CD4-positive, alpha-beta memory T cell (primary cell): Measurements from ENCODE around the gene CCDC141. TPM values are rescaled to one million over a fixed set of nuclear protein-coding genes. Genes with fewer than 3 reads are reported as not detected.

Experiments used
- CTCF ChIA-PET: fragments of 350-600 bp; sonication (Branson Sonifier 250); formaldehyde crosslinking; loops from one replicate; lab custom pipeline; 2021; ENCODE audit warnings: inconsistent platforms; ENCODE audit not compliant: partially characterized antibody; lab: Charles Lee
- POLR2A ChIA-PET: fragments of 350-600 bp; sonication (Branson Sonifier 250); formaldehyde crosslinking; loops from one replicate; lab custom pipeline; 2021; ENCODE audit not compliant: partially characterized antibody; lab: Charles Lee
- DNase-seq, 5 donors: peaks; one replicate each; pipeline versions ENCODE4 v3.0.0 to v3.0.0-alpha.2; 2020 to 2022; ENCODE audit warnings: mixed read lengths in 1 of 5
- H3K27ac ChIP-seq: one replicate; pipeline ENCODE4 v1.7.0; 2013; ENCODE audit warnings: low read depth, low read length
- H3K27me3 ChIP-seq: 2 replicates; pipeline ENCODE4 v1.7.0; 2013; ENCODE audit warnings: mild to moderate bottlenecking, low read length, moderate library complexity; ENCODE audit not compliant: insufficient read depth
- H3K36me3 ChIP-seq: 2 replicates; pipeline ENCODE4 v1.7.0; 2013; ENCODE audit warnings: mild to moderate bottlenecking, low read length, moderate library complexity; ENCODE audit not compliant: insufficient read depth
- H3K4me1 ChIP-seq: 2 replicates; pipeline ENCODE4 v1.7.0; 2013; ENCODE audit warnings: mild to moderate bottlenecking, low read length, moderate library complexity; ENCODE audit not compliant: insufficient read depth
- H3K4me3 ChIP-seq, 2 donors: one replicate each; pipeline ENCODE4 v1.7.0; 2013; ENCODE audit warnings: low read length in 2 of 2, mild to moderate bottlenecking in 1 of 2
- H3K9me3 ChIP-seq, 2 donors: one replicate each; pipeline ENCODE4 v1.7.0; 2013; ENCODE audit warnings: low read length in 2 of 2, control low read depth in 1 of 2; ENCODE audit not compliant: control insufficient read depth in 1 of 2
- H3K27ac Mint-ChIP-seq, 7 donors: one replicate each; pipeline ENCODE4 v1.8.0; 2020 to 2021; ENCODE audit warnings: mixed read lengths in 7 of 7, mild to moderate bottlenecking in 6 of 7, inconsistent platforms in 3 of 7, moderate library complexity in 3 of 7
- H3K27me3 Mint-ChIP-seq, 2 donors: one replicate each; pipeline ENCODE4 v1.8.0; 2020 to 2021; ENCODE audit warnings: mixed read lengths in 2 of 2
- H3K36me3 Mint-ChIP-seq, 2 donors: one replicate each; pipeline ENCODE4 v1.8.0; 2020 to 2021; ENCODE audit warnings: mixed read lengths in 2 of 2, inconsistent platforms in 1 of 2, mild to moderate bottlenecking in 1 of 2
- H3K4me1 Mint-ChIP-seq, 4 donors: one replicate each; pipeline ENCODE4 v1.8.0; 2020 to 2021; ENCODE audit warnings: mixed read lengths in 4 of 4, mild to moderate bottlenecking in 1 of 4
- H3K4me3 Mint-ChIP-seq, 8 donors: one replicate each; pipeline ENCODE4 v1.8.0; 2020 to 2021; ENCODE audit warnings: mixed read lengths in 8 of 8, mild to moderate bottlenecking in 7 of 8, moderate library complexity in 6 of 8, inconsistent platforms in 3 of 8
- H3K9me3 Mint-ChIP-seq, 8 donors: one replicate each; pipeline ENCODE4 v1.8.0; 2020 to 2021; ENCODE audit warnings: mixed read lengths in 8 of 8, mild to moderate bottlenecking in 5 of 8, inconsistent platforms in 3 of 8, moderate library complexity in 1 of 8
- intact Hi-C: fragments of 100-400 bp; cut with micrococcal nuclease; formaldehyde crosslinking; loops from one replicate; pipeline ENCODE4 v1.15.1; 2023
- polyA plus RNA-seq, 2 donors: library from polyadenylated mRNA; unstranded; fragments of 300-500 nt; fragmentation: Illumina TruSeq; gene quantifications; one replicate each; pipeline ENCODE4 v1.2.3, GENCODE V29; 2021
- total RNA-seq, 2 experiments: library from RNA; stranded (reverse); gene quantifications; one replicate each; pipeline ENCODE4 v1.2.3, GENCODE V29; 2021

The CCDC141 gene
- total and polyA plus RNA-seq, 4 experiments from 2014 or later, result 0.73 to 8.2 (median 5.3) TPM

GRCh38 chr2:178807227-178808008 lies 242.5 kb downstream of the CCDC141 start, which contains the start of gene TTN:
TSS of gene TTN (minus strand) at chr2:178807423. CDS start at chr2:178804642, 2,781 bp downstream.
- peaks cover 0 to 2% (median 0%) of the 10 kb centered on the region in 4 donors for H3K4me1 Mint-ChIP-seq
- no peaks in the 10 kb centered on the region for H3K36me3 Mint-ChIP-seq
- no peak within 1 kb of the TSS for H3K4me3 Mint-ChIP-seq
- peaks cover 0 to 3% (median 0%) of the 10 kb centered on the region in 8 donors for H3K9me3 Mint-ChIP-seq
- H3K27ac ChIP-seq, result no peak within 1 kb of the TSS
- no peak within 1 kb of the TSS for H3K27ac Mint-ChIP-seq
- H3K36me3 ChIP-seq, result no peaks in the 10 kb centered on the region
- H3K9me3 ChIP-seq, result no peaks in the 10 kb centered on the region
- no peak for DNase-seq
- POLR2A ChIA-PET, result interaction anchor here (1.0 kb wide), 1 partner anchor 7 kb away, joined by 3 read pairs; no protein-coding TSS in a partner anchor
- intact Hi-C loops, result no loop called here
- no peaks in the 10 kb centered on the region for H3K27me3 ChIP-seq
- no peak within 1 kb of the TSS for H3K4me3 ChIP-seq
- no peaks in the 10 kb centered on the region for H3K27me3 Mint-ChIP-seq
- no peaks in the 10 kb centered on the region for H3K4me1 ChIP-seq
- CTCF ChIA-PET, result no interaction called here

DNA sequence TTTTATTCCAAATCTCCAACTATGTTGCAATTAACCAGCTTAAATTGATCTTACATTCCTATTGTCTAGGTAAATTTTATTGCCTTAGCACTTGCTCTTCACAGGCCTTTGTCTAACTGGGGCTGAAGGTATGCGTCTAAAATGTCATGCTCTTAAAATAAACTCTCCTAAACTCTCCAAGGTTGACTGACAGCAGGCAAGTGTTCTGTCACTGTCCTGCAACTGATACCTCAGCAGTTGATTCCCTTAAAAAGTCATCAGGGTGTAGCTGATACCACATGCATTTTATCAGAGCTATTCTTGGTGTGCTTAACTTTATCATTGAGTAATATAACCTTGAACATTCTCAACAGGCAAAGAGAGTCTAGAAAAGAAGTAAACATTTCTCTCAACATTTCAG lies 243.4 kb downstream of the CCDC141 start:
- no peak overlapping the region for H3K4me3 Mint-ChIP-seq
- H3K9me3 ChIP-seq, result no peaks in the 10 kb centered on the region
- no peaks in the 10 kb centered on the region for H3K27me3 Mint-ChIP-seq
- no peaks in the 10 kb centered on the region for H3K36me3 ChIP-seq
- ChIA-PET POLR2A (interaction anchor here (1.0 kb wide), 1 partner anchor 8 kb away, joined by 3 read pairs; no protein-coding TSS in a partner anchor), CTCF (interaction anchor here (1.6 kb wide), 1 partner anchor 11 kb away, joined by 3 read pairs; no protein-coding TSS in a partner anchor)
- intact Hi-C loops, result no loop called here
- H3K27ac ChIP-seq, result no peak overlapping the region
- H3K9me3 Mint-ChIP-seq, result peaks cover 0 to 3% (median 0%) of the 10 kb centered on the region in 8 donors
- peaks cover 0 to 2% (median 0%) of the 10 kb centered on the region in 4 donors for H3K4me1 Mint-ChIP-seq
- no peaks in the 10 kb centered on the region for H3K4me1 ChIP-seq
- no peak overlapping the region for H3K27ac Mint-ChIP-seq
- no peak overlapping the region for H3K4me3 ChIP-seq
- no peak for DNase-seq
- no peaks in the 10 kb centered on the region for H3K27me3 ChIP-seq
- no peaks in the 10 kb centered on the region for H3K36me3 Mint-ChIP-seq

GRCh38 chr2:178805457-178805856 lies 244.5 kb downstream of the CCDC141 start:
- Histone ChIP-seq H3K4me1 (no peaks in the 10 kb centered on the region), H3K27me3 (no peaks in the 10 kb centered on the region), H3K4me3 (no peak overlapping the region), H3K9me3 (no peaks in the 10 kb centered on the region), H3K27ac (no peak overlapping the region), H3K36me3 (no peaks in the 10 kb centered on the region)
- Mint-ChIP-seq H3K27ac (no peak overlapping the region), H3K36me3 (no peaks in the 10 kb centered on the region), H3K4me3 (no peak overlapping the region), H3K27me3 (no peaks in the 10 kb centered on the region), H3K4me1 (peaks cover 0 to 2% (median 0%) of the 10 kb centered on the region in 4 donors), H3K9me3 (peaks cover 0 to 3% (median 0%) of the 10 kb centered on the region in 8 donors)
- ChIA-PET CTCF (interaction anchor here (0.7 to 1.6 kb wide), 4 partner anchors 8 to 108 kb away, joined by 3 to 4 read pairs (median 3); no protein-coding TSS in a partner anchor), POLR2A (no interaction called here)
- intact Hi-C loops, result no loop called here
- no peak for DNase-seq

DNA sequence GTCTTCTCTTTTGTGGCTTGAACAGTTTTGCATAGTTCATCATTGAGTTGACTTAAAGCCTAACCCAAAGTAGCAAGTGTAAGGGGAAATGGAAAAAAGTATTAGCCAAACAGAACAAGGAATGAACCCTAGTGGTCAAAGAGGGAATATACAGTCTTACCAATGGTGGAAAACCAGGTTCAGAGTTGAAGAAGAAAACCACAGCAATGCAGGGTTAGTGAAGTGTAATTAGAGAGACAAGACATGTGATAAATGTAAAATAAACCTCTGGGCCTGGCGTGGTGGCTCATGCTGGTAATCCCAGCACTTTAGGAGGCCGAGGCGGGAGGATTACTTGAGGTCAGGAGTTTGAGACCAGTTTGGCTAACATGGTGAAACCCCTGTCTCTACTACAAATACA lies 245.1 kb downstream of the CCDC141 start:
- Histone ChIP-seq H3K9me3 (no peaks in the 10 kb centered on the region), H3K36me3 (no peaks in the 10 kb centered on the region), H3K27ac (no peak overlapping the region), H3K4me3 (no peak overlapping the region), H3K4me1 (no peaks in the 10 kb centered on the region), H3K27me3 (no peaks in the 10 kb centered on the region)
- Mint-ChIP-seq H3K27me3 (no peaks in the 10 kb centered on the region), H3K36me3 (no peaks in the 10 kb centered on the region), H3K4me1 (peaks cover 0 to 2% (median 0%) of the 10 kb centered on the region in 4 donors), H3K27ac (no peak overlapping the region), H3K4me3 (no peak overlapping the region), H3K9me3 (peaks cover 0 to 3% (median 0%) of the 10 kb centered on the region in 8 donors)
- ChIA-PET CTCF (interaction anchor here (1.0 to 1.6 kb wide), 4 partner anchors 8 to 11 kb away, joined by 3 to 4 read pairs (median 3); no protein-coding TSS in a partner anchor), POLR2A (no interaction called here)
- intact Hi-C loops, result no loop called here
- DNase-seq, result no peak

GRCh38 chr2:178800510-178800909 lies 249.4 kb downstream of the CCDC141 start:
- no peaks in the 10 kb centered on the region for H3K27me3 ChIP-seq
- DNase-seq, result no peak
- no peaks in the 10 kb centered on the region for H3K9me3 ChIP-seq
- H3K27ac Mint-ChIP-seq, result no peak overlapping the region
- no peaks in the 10 kb centered on the region for H3K4me1 ChIP-seq
- H3K4me3 Mint-ChIP-seq, result no peak overlapping the region
- no peaks in the 10 kb centered on the region for H3K36me3 ChIP-seq
- POLR2A ChIA-PET, result no interaction called here
- peaks cover 0 to 4% of the 10 kb centered on the region in 2 donors for H3K36me3 Mint-ChIP-seq
- peaks cover 0 to 2% (median 0%) of the 10 kb centered on the region in 8 donors for H3K9me3 Mint-ChIP-seq
- no peaks in the 10 kb centered on the region for H3K27me3 Mint-ChIP-seq
- intact Hi-C loops, result no loop called here
- CTCF ChIA-PET, result interaction anchor here (1.3 to 1.7 kb wide), 2 partner anchors 12 to 25 kb away, joined by 3 to 4 read pairs; no protein-coding TSS in a partner anchor
- H3K4me3 ChIP-seq, result no peak overlapping the region
- H3K4me1 Mint-ChIP-seq, result peaks cover 0 to 2% (median 0%) of the 10 kb centered on the region in 4 donors
- H3K27ac ChIP-seq, result no peak overlapping the region

GRCh38 chr2:178799305-178799704 lies 250.6 kb downstream of the CCDC141 start:
- Histone ChIP-seq H3K36me3 (no peaks in the 10 kb centered on the region), H3K4me3 (no peak overlapping the region), H3K9me3 (no peaks in the 10 kb centered on the region), H3K27me3 (no peaks in the 10 kb centered on the region), H3K4me1 (no peaks in the 10 kb centered on the region), H3K27ac (no peak overlapping the region)
- H3K4me3 Mint-ChIP-seq, result no peak overlapping the region
- H3K4me1 Mint-ChIP-seq, result no peaks in the 10 kb centered on the region
- no peak for DNase-seq
- POLR2A ChIA-PET, result no interaction called here
- no peaks in the 10 kb centered on the region for H3K27me3 Mint-ChIP-seq
- no peak overlapping the region for H3K27ac Mint-ChIP-seq
- H3K36me3 Mint-ChIP-seq, result peaks cover 0 to 4% of the 10 kb centered on the region in 2 donors
- intact Hi-C loops, result no loop called here
- CTCF ChIA-PET, result interaction anchor here (1.0 kb wide), 1 partner anchor 330 kb away, joined by 3 read pairs; no protein-coding TSS in a partner anchor
- H3K9me3 Mint-ChIP-seq, result peaks cover 0 to 2% (median 0%) of the 10 kb centered on the region in 8 donors

DNA sequence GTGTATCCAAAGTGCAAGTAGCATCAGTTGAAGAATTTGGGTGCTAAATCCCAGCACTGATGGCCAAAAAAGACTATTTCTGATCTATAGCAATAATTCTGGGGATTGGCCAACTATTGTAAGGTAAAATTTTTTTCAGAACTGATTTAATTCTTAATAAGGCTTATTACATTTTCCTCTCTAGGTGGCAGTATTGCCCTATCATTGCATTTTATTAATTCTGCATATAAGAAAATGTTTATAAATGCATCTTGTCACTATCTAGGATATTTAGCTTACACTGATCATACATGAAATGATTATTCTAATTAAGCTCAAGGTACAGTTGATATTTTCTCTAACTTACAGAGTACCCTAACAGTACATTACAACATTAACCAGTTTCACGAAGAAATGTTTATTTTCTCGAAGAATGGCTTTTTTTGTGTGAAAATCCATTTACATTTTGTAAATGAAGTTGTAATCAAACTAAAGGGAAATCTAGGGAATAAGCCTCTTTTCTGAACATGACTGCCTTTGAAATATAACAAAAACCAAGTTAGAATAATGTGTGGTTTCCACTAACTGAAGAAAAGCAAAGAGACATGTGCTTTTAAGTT lies 253.8 kb downstream of the CCDC141 start:
- POLR2A ChIA-PET, result no interaction called here
- Histone ChIP-seq H3K4me1 (no peaks in the 10 kb centered on the region), H3K27me3 (no peaks in the 10 kb centered on the region), H3K27ac (no peak overlapping the region), H3K9me3 (no peaks in the 10 kb centered on the region), H3K36me3 (no peaks in the 10 kb centered on the region), H3K4me3 (no peak overlapping the region)
- H3K36me3 Mint-ChIP-seq, result peaks cover 0 to 4% of the 10 kb centered on the region in 2 donors
- H3K9me3 Mint-ChIP-seq, result peaks cover 0 to 2% (median 0%) of the 10 kb centered on the region in 8 donors
- peaks cover 0 to 3% of the 10 kb centered on the region in 2 donors for H3K27me3 Mint-ChIP-seq
- no peak overlapping the region for H3K27ac Mint-ChIP-seq
- H3K4me3 Mint-ChIP-seq, result no peak overlapping the region
- CTCF ChIA-PET, result interaction anchor here (0.6 to 3.0 kb wide), 7 partner anchors 8 to 334 kb away, joined by 3 to 13 read pairs (median 4); no protein-coding TSS in a partner anchor
- H3K4me1 Mint-ChIP-seq, result no peaks in the 10 kb centered on the region
- intact Hi-C loops, result loop anchor here (1.0 kb wide), 1 partner anchor 118 kb away; no protein-coding TSS in a partner anchor
- DNase-seq, result peak in 4 of 5 donors; percentile 9 to 14 (median 12)
